Activated CD4-positive, alpha-beta T cell treated with anti-CD3 and anti-CD28 coated beads for 36 hours (primary cell): ENCODE measurements around the gene PTPRG. TPM values are rescaled to one million over a fixed set of nuclear protein-coding genes. Genes with fewer than 3 reads are reported as not detected.

Experiments used
- ATAC-seq: fragments of 200-7000 bp; cut with Tn5 transposase; one replicate; pipeline ENCODE4 v1.10.0; 2021; ENCODE audit warnings: mild to moderate bottlenecking, moderate library complexity
- CTCF ChIA-PET: fragments of 350-600 bp; sonication (Branson Sonifier 250); formaldehyde crosslinking; loops from one replicate; lab custom pipeline; 2021; ENCODE audit warnings: antibody characterized with exemption; lab: Charles Lee
- POLR2A ChIA-PET: fragments of 350-600 bp; sonication (Branson Sonifier 250); formaldehyde crosslinking; loops from one replicate; lab custom pipeline; 2021; ENCODE audit warnings: antibody characterized with exemption, inconsistent platforms; lab: Charles Lee
- DNase-seq: peaks from one replicate; pipeline ENCODE4 v3.0.0-alpha.2; 2020
- H3K27ac Mint-ChIP-seq: one replicate; pipeline ENCODE4 v1.8.0; 2021; ENCODE audit warnings: mixed read lengths
- H3K27me3 Mint-ChIP-seq: one replicate; pipeline ENCODE4 v1.8.0; 2021; ENCODE audit warnings: mixed read lengths
- H3K36me3 Mint-ChIP-seq: one replicate; pipeline ENCODE4 v1.8.0; 2021; ENCODE audit warnings: low read depth, mixed read lengths
- H3K4me1 Mint-ChIP-seq: one replicate; pipeline ENCODE4 v1.8.0; 2021; ENCODE audit warnings: mixed read lengths
- H3K4me3 Mint-ChIP-seq: one replicate; pipeline ENCODE4 v1.8.0; 2021; ENCODE audit warnings: mild to moderate bottlenecking, moderate library complexity, mixed read lengths
- H3K9me3 Mint-ChIP-seq: one replicate; pipeline ENCODE4 v1.8.0; 2021; ENCODE audit warnings: low read depth, mixed read lengths
- intact Hi-C, 2 experiments: fragments of 100-400 bp; cut with DNase I in 1 of 2; cut with micrococcal nuclease in 1 of 2; formaldehyde crosslinking; loops; one replicate each; pipeline versions ENCODE4 v1.14.2 to v1.15.1; 2022 to 2024; cut with DNase I, micrococcal nuclease
- total RNA-seq, 2 experiments: library from RNA; stranded (reverse); gene quantifications; one replicate each; pipeline ENCODE4 v1.2.3, GENCODE V29; 2021

PTPRG gene
- total RNA-seq, 2 experiments from 2014 or later: 0.32 to 0.33 TPM

DNA sequence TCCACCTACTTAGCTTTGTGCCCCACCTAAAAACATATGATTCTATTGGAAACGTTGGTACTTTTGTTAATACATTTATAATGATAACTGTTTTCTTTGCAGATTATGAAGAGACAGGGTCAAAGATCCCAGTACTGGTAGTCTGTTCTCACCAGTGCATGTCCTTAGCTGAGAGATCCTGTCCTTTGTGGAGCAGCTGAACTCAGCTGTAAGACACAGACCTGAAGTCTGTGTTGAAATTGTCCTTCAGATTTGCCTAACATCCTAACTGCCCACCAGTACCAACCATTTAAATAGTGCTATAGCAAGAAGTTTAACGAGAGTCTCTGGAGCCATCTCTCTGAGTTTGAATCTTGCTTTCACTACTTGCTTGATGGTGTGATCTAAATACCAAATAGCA lies 413.3 kb downstream of the PTPRG start:
- H3K4me3 Mint-ChIP-seq: no peak overlapping the region
- no peaks in the 10 kb centered on the region for H3K4me1 Mint-ChIP-seq
- no peak for ATAC-seq
- CTCF ChIA-PET: no interaction called here
- peaks cover 4% of the 10 kb centered on the region for H3K27me3 Mint-ChIP-seq
- no peaks in the 10 kb centered on the region for H3K36me3 Mint-ChIP-seq
- H3K27ac Mint-ChIP-seq: no peak overlapping the region
- no peak for DNase-seq
- H3K9me3 Mint-ChIP-seq: no peaks in the 10 kb centered on the region
- intact Hi-C loops: no loop called here
- POLR2A ChIA-PET: no interaction called here

GRCh38 chr3:61975199-61975598 lies 413.8 kb downstream of the PTPRG start:
- no peaks in the 10 kb centered on the region for H3K4me1 Mint-ChIP-seq
- no peak overlapping the region for H3K27ac Mint-ChIP-seq
- POLR2A ChIA-PET: no interaction called here
- intact Hi-C loops: no loop called here
- no peak for ATAC-seq
- no peak for DNase-seq
- peaks cover 4% of the 10 kb centered on the region for H3K27me3 Mint-ChIP-seq
- H3K36me3 Mint-ChIP-seq: no peaks in the 10 kb centered on the region
- H3K4me3 Mint-ChIP-seq: no peak overlapping the region
- CTCF ChIA-PET: no interaction called here
- no peaks in the 10 kb centered on the region for H3K9me3 Mint-ChIP-seq

DNA sequence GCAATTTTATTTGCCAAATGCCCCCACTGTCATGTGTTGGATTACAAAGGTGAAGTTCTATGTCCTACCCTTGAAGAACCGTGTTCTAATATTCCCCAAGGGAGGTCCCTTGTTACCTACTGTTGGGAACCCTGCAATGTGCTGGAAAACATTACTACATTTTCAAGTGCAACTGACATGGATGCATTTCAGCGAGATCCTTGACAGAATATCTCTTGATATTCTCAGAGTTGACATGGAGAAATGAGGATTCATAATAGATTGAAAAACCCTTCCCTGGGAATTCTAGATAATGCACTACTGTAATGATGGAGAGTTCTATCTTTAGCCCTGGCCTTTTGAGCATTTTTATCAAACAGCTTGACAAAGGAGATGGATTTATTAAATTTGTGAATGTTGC lies 414.6 kb downstream of the PTPRG start:
- Mint-ChIP-seq H3K4me1 (no peaks in the 10 kb centered on the region), H3K36me3 (no peaks in the 10 kb centered on the region), H3K27ac (no peak overlapping the region), H3K4me3 (no peak overlapping the region), H3K27me3 (peaks cover 4% of the 10 kb centered on the region), H3K9me3 (no peaks in the 10 kb centered on the region)
- POLR2A ChIA-PET: no interaction called here
- CTCF ChIA-PET: no interaction called here
- ATAC-seq (no peak), DNase-seq (no peak)
- intact Hi-C loops: no loop called here

- H3K27ac Mint-ChIP-seq: no peak overlapping the region
- H3K36me3 Mint-ChIP-seq: no peaks in the 10 kb centered on the region
- H3K4me1 Mint-ChIP-seq: no peaks in the 10 kb centered on the region
- intact Hi-C loops: no loop called here
- ATAC-seq (no peak), DNase-seq (no peak)
- CTCF ChIA-PET: no interaction called here
- POLR2A ChIA-PET: no interaction called here
- no peak overlapping the region for H3K4me3 Mint-ChIP-seq
- no peaks in the 10 kb centered on the region for H3K9me3 Mint-ChIP-seq
- H3K27me3 Mint-ChIP-seq: peaks cover 4% of the 10 kb centered on the region
These were observed 417.4 kb downstream of the PTPRG start for GRCh38 chr3:61978460-61979419.

- H3K4me3 Mint-ChIP-seq: no peak overlapping the region
- intact Hi-C loops: no loop called here
- CTCF ChIA-PET: no interaction called here
- no peaks in the 10 kb centered on the region for H3K9me3 Mint-ChIP-seq
- H3K27ac Mint-ChIP-seq: no peak overlapping the region
- POLR2A ChIA-PET: no interaction called here
- H3K4me1 Mint-ChIP-seq: no peaks in the 10 kb centered on the region
- H3K36me3 Mint-ChIP-seq: no peaks in the 10 kb centered on the region
- no peak for ATAC-seq
- H3K27me3 Mint-ChIP-seq: peaks cover 4% of the 10 kb centered on the region
- no peak for DNase-seq
These were observed 418.3 kb downstream of the PTPRG start for GRCh38 chr3:61979638-61980037.

GRCh38 chr3:61980041-61980440 lies 418.7 kb downstream of the PTPRG start:
- Mint-ChIP-seq H3K4me3 (no peak overlapping the region), H3K27ac (no peak overlapping the region), H3K9me3 (no peaks in the 10 kb centered on the region), H3K27me3 (peaks cover 4% of the 10 kb centered on the region), H3K36me3 (no peaks in the 10 kb centered on the region), H3K4me1 (no peaks in the 10 kb centered on the region)
- intact Hi-C loops: no loop called here
- DNase-seq (no peak), ATAC-seq (no peak)
- CTCF ChIA-PET: no interaction called here
- POLR2A ChIA-PET: no interaction called here

GRCh38 chr3:61981060-61981459 lies 419.7 kb downstream of the PTPRG start:
- Mint-ChIP-seq H3K27ac (no peak overlapping the region), H3K36me3 (no peaks in the 10 kb centered on the region), H3K9me3 (no peaks in the 10 kb centered on the region), H3K27me3 (peaks cover 4% of the 10 kb centered on the region), H3K4me1 (no peaks in the 10 kb centered on the region), H3K4me3 (no peak overlapping the region)
- ATAC-seq: no peak
- POLR2A ChIA-PET: no interaction called here
- intact Hi-C loops: no loop called here
- no peak for DNase-seq
- CTCF ChIA-PET: no interaction called here

- no peak overlapping the region for H3K27ac Mint-ChIP-seq
- no peaks in the 10 kb centered on the region for H3K9me3 Mint-ChIP-seq
- DNase-seq: no peak
- no peak for ATAC-seq
- ChIA-PET CTCF (no interaction called here), POLR2A (no interaction called here)
- H3K36me3 Mint-ChIP-seq: no peaks in the 10 kb centered on the region
- intact Hi-C loops: no loop called here
- no peaks in the 10 kb centered on the region for H3K27me3 Mint-ChIP-seq
- H3K4me3 Mint-ChIP-seq: no peak overlapping the region
- no peaks in the 10 kb centered on the region for H3K4me1 Mint-ChIP-seq
These were observed 422.1 kb downstream of the PTPRG start for GRCh38 chr3:61983479-61983878.

GRCh38 chr3:61985020-61985419 lies 423.6 kb downstream of the PTPRG start:
- DNase-seq (no peak), ATAC-seq (no peak)
- no peaks in the 10 kb centered on the region for H3K9me3 Mint-ChIP-seq
- H3K27ac Mint-ChIP-seq: no peak overlapping the region
- H3K4me3 Mint-ChIP-seq: no peak overlapping the region
- no peaks in the 10 kb centered on the region for H3K36me3 Mint-ChIP-seq
- ChIA-PET POLR2A (no interaction called here), CTCF (no interaction called here)
- H3K27me3 Mint-ChIP-seq: no peaks in the 10 kb centered on the region
- intact Hi-C loops: no loop called here
- no peaks in the 10 kb centered on the region for H3K4me1 Mint-ChIP-seq

DNA sequence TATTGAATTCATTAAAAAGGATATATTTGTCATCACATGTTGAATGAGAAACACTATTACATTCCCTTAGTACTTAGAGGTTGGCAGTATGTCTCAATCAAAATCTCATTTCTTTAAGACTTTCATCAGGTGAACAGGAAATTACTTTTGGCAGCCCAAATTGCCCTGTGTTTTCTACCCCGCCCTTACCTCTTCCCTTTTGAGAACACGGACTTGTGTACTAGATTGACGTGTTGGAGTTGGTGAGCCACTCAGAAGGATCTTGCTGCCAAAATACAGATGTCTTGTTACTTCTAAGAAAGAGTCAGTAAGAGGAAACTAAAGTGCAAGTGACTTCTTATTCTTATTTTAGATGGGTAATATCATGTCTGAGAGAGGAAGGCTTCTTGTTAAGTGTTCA lies 425.1 kb downstream of the PTPRG start:
- CTCF ChIA-PET: no interaction called here
- no peak for DNase-seq
- POLR2A ChIA-PET: no interaction called here
- H3K9me3 Mint-ChIP-seq: no peaks in the 10 kb centered on the region
- H3K4me1 Mint-ChIP-seq: no peaks in the 10 kb centered on the region
- intact Hi-C loops: no loop called here
- no peaks in the 10 kb centered on the region for H3K36me3 Mint-ChIP-seq
- H3K4me3 Mint-ChIP-seq: no peak overlapping the region
- no peak overlapping the region for H3K27ac Mint-ChIP-seq
- peaks cover 2% of the 10 kb centered on the region for H3K27me3 Mint-ChIP-seq
- ATAC-seq: no peak

DNA sequence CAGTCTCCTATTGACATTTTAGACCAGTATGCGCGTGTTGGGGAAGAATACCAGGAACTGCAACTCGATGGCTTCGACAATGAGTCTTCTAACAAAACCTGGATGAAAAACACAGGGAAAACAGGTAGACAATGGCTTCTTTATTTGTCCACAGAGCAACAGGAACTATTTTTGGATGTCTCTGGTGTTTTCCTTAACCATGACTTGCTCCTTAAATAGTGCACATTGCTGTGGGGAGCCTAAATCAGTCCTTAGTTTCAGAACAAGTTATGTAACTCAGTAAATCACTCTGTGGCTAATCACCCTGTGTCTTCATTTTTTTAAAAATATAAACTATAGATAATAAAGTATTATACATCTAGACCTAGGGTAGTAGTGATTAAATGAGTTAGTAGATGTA lies 428.3 kb downstream of the PTPRG start:
- no peaks in the 10 kb centered on the region for H3K4me1 Mint-ChIP-seq

DNA sequence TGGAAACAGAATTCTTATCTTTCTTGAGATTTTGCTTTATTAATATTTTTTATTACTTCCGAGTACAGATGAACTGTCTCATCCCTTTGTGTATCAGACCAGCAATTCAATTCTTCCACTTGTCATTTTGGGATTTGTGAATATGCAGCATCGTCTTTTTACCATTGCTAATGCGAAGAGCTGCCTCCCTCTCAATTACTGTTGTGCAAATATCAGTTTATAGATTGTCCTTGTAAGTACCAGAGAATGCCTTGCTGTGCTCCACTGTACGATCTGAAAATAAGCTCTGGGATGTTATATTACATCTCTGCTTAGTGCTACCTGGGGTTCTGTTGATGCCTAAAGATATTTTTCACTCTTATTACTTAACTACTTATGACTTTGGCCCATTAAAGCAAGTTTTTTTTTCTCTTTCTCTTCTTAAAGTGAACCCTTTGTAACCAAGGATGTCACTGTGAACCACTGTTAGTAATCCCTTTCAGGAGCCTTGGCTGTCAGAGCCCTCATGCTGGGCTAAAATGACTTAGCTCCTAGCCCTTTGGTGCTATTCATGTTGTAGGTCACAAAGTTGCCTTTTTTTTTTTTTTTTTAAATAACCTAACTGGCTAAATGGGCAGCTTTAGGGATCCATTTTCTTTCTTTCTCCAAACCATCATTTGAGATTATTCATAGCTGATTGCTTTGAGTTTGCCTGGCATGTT lies 429.1 kb downstream of the PTPRG start:
- DNase-seq (no peak), ATAC-seq (no peak)
- no peaks in the 10 kb centered on the region for H3K36me3 Mint-ChIP-seq
- H3K9me3 Mint-ChIP-seq: no peaks in the 10 kb centered on the region
- H3K4me1 Mint-ChIP-seq: no peaks in the 10 kb centered on the region
- POLR2A ChIA-PET: no interaction called here
- peaks cover 2% of the 10 kb centered on the region for H3K27me3 Mint-ChIP-seq
- intact Hi-C loops: no loop called here
- H3K4me3 Mint-ChIP-seq: no peak overlapping the region
- CTCF ChIA-PET: no interaction called here
- no peak overlapping the region for H3K27ac Mint-ChIP-seq

More for the DNA sequence above, 428.3 kb downstream of the PTPRG start:
- H3K27ac Mint-ChIP-seq: no peak overlapping the region
- H3K36me3 Mint-ChIP-seq: no peaks in the 10 kb centered on the region
- ChIA-PET POLR2A (no interaction called here), CTCF (no interaction called here)
- ATAC-seq (no peak), DNase-seq (no peak)
- intact Hi-C loops: no loop called here
- no peak overlapping the region for H3K4me3 Mint-ChIP-seq
- peaks cover 2% of the 10 kb centered on the region for H3K27me3 Mint-ChIP-seq
- no peaks in the 10 kb centered on the region for H3K9me3 Mint-ChIP-seq
